A673 (cell line): ENCODE measurements around the gene GABRB3. TPM values are rescaled to one million over a fixed set of nuclear protein-coding genes. Genes with fewer than 3 reads are reported as not detected.

Source experiments
- BruUV-seq: library from RNA; stranded (reverse); fragments of 400-500 nt; replicated peaks from 2 replicates; lab custom pipeline; 2021; lab: Mats Ljungman, UMichigan
- CTCF ChIA-PET: fragments of 300-600 bp; sonication (Branson Sonifier 250); formaldehyde crosslinking; loops from one replicate; lab custom pipeline; 2022; ENCODE audit warnings: antibody characterized with exemption; lab: Charles Lee
- POLR2A ChIA-PET: fragments of 300-600 bp; sonication (Branson Sonifier 250); formaldehyde crosslinking; loops from one replicate; lab custom pipeline; 2022; ENCODE audit warnings: antibody characterized with exemption; ENCODE audit not compliant: low non-redundant PET; lab: Charles Lee
- DNase-seq: peaks from one replicate; pipeline ENCODE4 v3.0.0-alpha.2; 2015; ENCODE audit warnings: low spot score
- H3K27ac ChIP-seq: fragments of 200-600 bp; sonication (generic); 2 replicates; pipeline ENCODE4 v1.5.1; 2016; ENCODE audit warnings: mixed run types, low read depth, mild to moderate bottlenecking, mixed read lengths, antibody characterized with exemption, low read length; ENCODE audit not compliant: poor library complexity, severe bottlenecking
- H3K27me3 ChIP-seq: fragments of 200-600 bp; sonication (generic); replicated peaks from 2 replicates; pipeline ENCODE4 v1.6.1; 2017; ENCODE audit warnings: mixed run types, low read depth, mild to moderate bottlenecking, mixed read lengths, antibody characterized with exemption, low read length; ENCODE audit not compliant: insufficient read depth, poor library complexity
- H3K36me3 ChIP-seq: fragments of 200-600 bp; sonication (generic); 2 replicates; pipeline ENCODE4 v1.6.1; 2016; ENCODE audit warnings: mixed run types, mild to moderate bottlenecking, mixed read lengths, antibody characterized with exemption, low read length; ENCODE audit not compliant: insufficient read depth, poor library complexity, severe bottlenecking
- H3K4me1 ChIP-seq: fragments of 200-600 bp; sonication (generic); 2 replicates; pipeline ENCODE4 v1.6.1; 2017; ENCODE audit warnings: mixed run types, mild to moderate bottlenecking, mixed read lengths, antibody characterized with exemption, low read length; ENCODE audit not compliant: insufficient read depth, poor library complexity, severe bottlenecking
- H3K4me3 ChIP-seq: fragments of 200-600 bp; sonication (generic); 2 replicates; pipeline ENCODE4 v1.5.1; 2016; ENCODE audit warnings: low read depth, mixed run types, mild to moderate bottlenecking, mixed read lengths, low read length; ENCODE audit not compliant: poor library complexity, severe bottlenecking
- H3K9me3 ChIP-seq: fragments of 200-600 bp; sonication (generic); 2 replicates; pipeline ENCODE4 v1.6.1; 2016; ENCODE audit warnings: mixed run types, low read depth, mild to moderate bottlenecking, mixed read lengths, antibody characterized with exemption, low read length; ENCODE audit not compliant: poor library complexity, severe bottlenecking
- EZH2 ChIP-seq: fragments of 200-600 bp; sonication (generic); IDR thresholded peaks from 2 replicates; pipeline ENCODE4 v1.6.1; 2017; ENCODE audit warnings: borderline replicate concordance, low read depth, mild to moderate bottlenecking, mixed read lengths, antibody characterized with exemption, low read length; ENCODE audit not compliant: poor library complexity, severe bottlenecking
- intact Hi-C: fragments of 100-400 bp; cut with micrococcal nuclease; formaldehyde crosslinking; loops from one replicate; pipeline ENCODE4 v1.10.0; 2022; ENCODE audit not compliant: unreplicated experiment
- total RNA-seq: library from RNA; stranded (reverse); gene quantifications from 2 replicates; pipeline ENCODE4 v1.2.3, GENCODE V29; 2021
- TF ChIP-seq, protein P1 (sequence below): fragments of 300-800, 200-600 bp; sonication (generic); conservative IDR thresholded peaks from 2 replicates; pipeline ENCODE4 v1.5.1; 2017; ENCODE audit warnings: low read depth, mild to moderate bottlenecking, antibody characterized with exemption, low read length, moderate library complexity, mixed read lengths

The GABRB3 gene
- total RNA-seq, 1 experiment from 2014 or later = not detected

DNA sequence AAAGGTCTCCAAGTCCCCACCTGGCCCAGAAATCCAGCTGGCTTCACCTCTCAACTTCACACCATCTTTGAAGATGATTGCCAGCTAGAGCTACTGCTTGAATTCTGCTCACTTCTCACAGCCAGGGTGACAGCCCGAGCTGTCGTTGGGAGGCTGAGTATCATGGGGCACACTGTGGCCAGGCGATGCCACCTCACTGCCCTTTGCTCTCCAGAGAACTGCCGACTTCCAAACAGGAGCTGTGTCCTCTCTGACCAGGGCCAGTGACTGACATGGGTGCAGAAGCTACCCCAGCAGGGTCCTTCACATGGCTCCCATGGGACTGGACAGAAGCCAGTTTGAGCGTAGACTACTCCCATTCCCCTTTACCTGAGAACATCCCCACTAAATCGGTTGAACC, 254.0 kb downstream of the GABRB3 start:
- no peak for DNase-seq
- Histone ChIP-seq H3K9me3 (peaks cover 39% of the 10 kb centered on the region), H3K27me3 (no peaks in the 10 kb centered on the region), H3K36me3 (no peaks in the 10 kb centered on the region), H3K27ac (no peak overlapping the region), H3K4me3 (no peak overlapping the region), H3K4me1 (no peaks in the 10 kb centered on the region)
- no TSS peak for BruUV-seq
- no peak for TF ChIP-seq EZH2
- TF ChIP-seq, protein P1, sequence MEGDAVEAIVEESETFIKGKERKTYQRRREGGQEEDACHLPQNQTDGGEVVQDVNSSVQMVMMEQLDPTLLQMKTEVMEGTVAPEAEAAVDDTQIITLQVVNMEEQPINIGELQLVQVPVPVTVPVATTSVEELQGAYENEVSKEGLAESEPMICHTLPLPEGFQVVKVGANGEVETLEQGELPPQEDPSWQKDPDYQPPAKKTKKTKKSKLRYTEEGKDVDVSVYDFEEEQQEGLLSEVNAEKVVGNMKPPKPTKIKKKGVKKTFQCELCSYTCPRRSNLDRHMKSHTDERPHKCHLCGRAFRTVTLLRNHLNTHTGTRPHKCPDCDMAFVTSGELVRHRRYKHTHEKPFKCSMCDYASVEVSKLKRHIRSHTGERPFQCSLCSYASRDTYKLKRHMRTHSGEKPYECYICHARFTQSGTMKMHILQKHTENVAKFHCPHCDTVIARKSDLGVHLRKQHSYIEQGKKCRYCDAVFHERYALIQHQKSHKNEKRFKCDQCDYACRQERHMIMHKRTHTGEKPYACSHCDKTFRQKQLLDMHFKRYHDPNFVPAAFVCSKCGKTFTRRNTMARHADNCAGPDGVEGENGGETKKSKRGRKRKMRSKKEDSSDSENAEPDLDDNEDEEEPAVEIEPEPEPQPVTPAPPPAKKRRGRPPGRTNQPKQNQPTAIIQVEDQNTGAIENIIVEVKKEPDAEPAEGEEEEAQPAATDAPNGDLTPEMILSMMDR = no peak
- ChIA-PET CTCF (no interaction called here), POLR2A (no interaction called here)
- intact Hi-C loops = no loop called here

DNA sequence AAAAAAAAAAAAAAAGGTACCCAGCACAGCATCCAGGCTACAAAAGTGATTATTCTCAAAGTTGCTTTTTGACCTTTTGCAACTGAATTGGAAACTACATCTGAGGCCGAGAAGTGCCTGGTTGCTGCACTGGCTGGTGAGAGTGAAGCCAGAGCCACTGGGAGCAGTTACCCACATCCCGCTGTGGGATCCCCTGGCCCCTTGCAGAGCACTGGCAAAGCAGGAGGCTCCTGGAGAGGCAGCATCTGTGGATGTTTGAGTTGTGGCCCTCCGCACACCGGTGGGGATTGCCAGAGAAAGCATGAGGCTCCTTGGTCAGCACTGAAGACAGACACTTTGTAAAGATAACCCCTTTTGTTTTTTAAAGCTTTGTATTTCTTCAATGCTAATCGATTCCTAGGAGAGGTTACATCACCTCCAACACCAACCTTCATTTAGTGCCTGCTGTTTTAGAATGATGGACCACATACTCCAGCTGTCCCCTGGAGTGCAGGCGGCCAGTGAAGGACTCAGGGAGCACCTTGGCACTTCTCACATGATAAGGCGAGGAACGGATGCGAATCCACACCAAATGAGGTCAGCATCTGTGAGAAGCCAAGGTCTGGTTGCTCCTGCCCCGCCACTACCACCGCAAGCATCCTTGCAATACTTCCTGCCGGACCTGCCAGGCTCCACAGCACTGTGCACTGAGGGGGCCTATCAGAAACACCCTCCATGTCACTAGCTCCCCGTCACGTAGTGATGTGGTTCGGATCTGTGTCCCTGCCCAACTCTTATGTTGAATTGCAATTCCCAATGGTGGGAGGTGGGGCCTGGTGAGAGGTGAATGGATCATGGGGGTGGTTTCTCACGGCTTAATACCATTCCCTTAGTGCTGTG, 256.5 kb downstream of the GABRB3 start:
- CTCF ChIA-PET = no interaction called here
- BruUV-seq = no TSS peak
- H3K4me1 ChIP-seq = no peaks in the 10 kb centered on the region
- no peak for DNase-seq
- POLR2A ChIA-PET = no interaction called here
- no peak overlapping the region for H3K27ac ChIP-seq
- peaks cover 55% of the 10 kb centered on the region for H3K9me3 ChIP-seq
- intact Hi-C loops = no loop called here
- no peaks in the 10 kb centered on the region for H3K36me3 ChIP-seq
- TF ChIP-seq, protein P1 = no peak
- no peak for TF ChIP-seq EZH2
- H3K27me3 ChIP-seq = no peaks in the 10 kb centered on the region
- H3K4me3 ChIP-seq = no peak overlapping the region

DNA sequence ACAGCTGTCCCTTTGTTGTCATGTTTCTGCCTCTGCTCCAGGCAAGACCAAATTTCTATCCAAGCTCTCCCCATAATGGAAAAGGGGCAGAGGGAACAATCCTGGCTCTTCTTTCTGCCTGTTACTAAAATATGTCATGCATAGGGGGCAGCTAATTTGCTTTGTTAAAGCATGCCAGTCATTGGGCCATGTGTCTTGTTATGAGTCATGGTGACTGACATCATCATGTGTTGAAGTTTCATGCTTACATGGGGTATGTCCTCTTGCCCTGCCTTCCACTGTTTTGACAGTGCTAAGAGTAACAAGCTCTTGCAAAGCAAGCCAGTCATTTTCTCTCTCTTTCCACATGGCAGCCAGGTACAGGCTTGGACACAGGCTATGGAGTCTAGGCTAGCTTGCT, 268.9 kb downstream of the GABRB3 start:
- peaks cover 65% of the 10 kb centered on the region for H3K9me3 ChIP-seq
- H3K27me3 ChIP-seq = no peaks in the 10 kb centered on the region
- no peaks in the 10 kb centered on the region for H3K4me1 ChIP-seq
- ChIA-PET POLR2A (no interaction called here), CTCF (no interaction called here)
- intact Hi-C loops = no loop called here
- BruUV-seq = no TSS peak
- no peaks in the 10 kb centered on the region for H3K36me3 ChIP-seq
- TF ChIP-seq, protein P1 = no peak
- no peak for TF ChIP-seq EZH2
- H3K4me3 ChIP-seq = no peak overlapping the region
- no peak for DNase-seq
- no peak overlapping the region for H3K27ac ChIP-seq

Other genes starting within 250 kb of the GABRB3 start
- not detected in 2 replicates for gene GABRA5, start 94.0 kb upstream of the GABRB3 start, total RNA-seq
- not detected in 2 replicates for gene GABRG3, start 198.1 kb upstream of the GABRB3 start, total RNA-seq